ENCODE results near the gene RASA4B. TPM values are rescaled to one million over a fixed set of nuclear protein-coding genes. Genes with fewer than 3 reads are reported as not detected.

The RASA4B gene
- total and polyA plus RNA-seq, 2 donors (not counting 3 experiments of a cell fraction or from before 2014, with no cell fraction given), result 3.2 to 9.8 TPM

GRCh38 chr7:102445674-102446071, 71.9 kb downstream of the RASA4B start:
- TF ChIP-seq, protein P1, sequence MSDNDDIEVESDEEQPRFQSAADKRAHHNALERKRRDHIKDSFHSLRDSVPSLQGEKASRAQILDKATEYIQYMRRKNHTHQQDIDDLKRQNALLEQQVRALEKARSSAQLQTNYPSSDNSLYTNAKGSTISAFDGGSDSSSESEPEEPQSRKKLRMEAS (IDR thresholded peaks at IDR 0.05; ENCODE audit: insufficient read depth, insufficient read length), result no peak
- TF ChIP-seq POLR2A (IDR thresholded peaks at IDR 0.05; ENCODE audit: low read depth, low read length) (no peak), JUN (IDR thresholded peaks at IDR 0.05; ENCODE audit: borderline replicate concordance, insufficient read depth, insufficient read length, low read depth) (no peak), GATA2 (IDR thresholded peaks at IDR 0.05; ENCODE audit: insufficient read depth, insufficient read length, low read depth, low read length) (no peak), MYC (IDR thresholded peaks at IDR 0.05; ENCODE audit: low read depth, low read length) (no peak), POLR2AphosphoS5 (IDR thresholded peaks at IDR 0.05; ENCODE audit: insufficient read depth, low read depth, low read length) (no peak), FOS (IDR thresholded peaks at IDR 0.05; ENCODE audit: borderline replicate concordance, insufficient read depth, low read length) (no peak), EZH2 (IDR thresholded peaks at IDR 0.05; ENCODE audit: borderline replicate concordance, low read depth, low read length, severe bottlenecking) (no peak)
- TF ChIP-seq, protein P2, sequence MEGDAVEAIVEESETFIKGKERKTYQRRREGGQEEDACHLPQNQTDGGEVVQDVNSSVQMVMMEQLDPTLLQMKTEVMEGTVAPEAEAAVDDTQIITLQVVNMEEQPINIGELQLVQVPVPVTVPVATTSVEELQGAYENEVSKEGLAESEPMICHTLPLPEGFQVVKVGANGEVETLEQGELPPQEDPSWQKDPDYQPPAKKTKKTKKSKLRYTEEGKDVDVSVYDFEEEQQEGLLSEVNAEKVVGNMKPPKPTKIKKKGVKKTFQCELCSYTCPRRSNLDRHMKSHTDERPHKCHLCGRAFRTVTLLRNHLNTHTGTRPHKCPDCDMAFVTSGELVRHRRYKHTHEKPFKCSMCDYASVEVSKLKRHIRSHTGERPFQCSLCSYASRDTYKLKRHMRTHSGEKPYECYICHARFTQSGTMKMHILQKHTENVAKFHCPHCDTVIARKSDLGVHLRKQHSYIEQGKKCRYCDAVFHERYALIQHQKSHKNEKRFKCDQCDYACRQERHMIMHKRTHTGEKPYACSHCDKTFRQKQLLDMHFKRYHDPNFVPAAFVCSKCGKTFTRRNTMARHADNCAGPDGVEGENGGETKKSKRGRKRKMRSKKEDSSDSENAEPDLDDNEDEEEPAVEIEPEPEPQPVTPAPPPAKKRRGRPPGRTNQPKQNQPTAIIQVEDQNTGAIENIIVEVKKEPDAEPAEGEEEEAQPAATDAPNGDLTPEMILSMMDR (IDR thresholded peaks at IDR 0.05; ENCODE audit: extremely low read depth in 1 of 2, insufficient read depth in 1 of 2, low read depth in 1 of 2, low read length in 2 of 2), result no peak
- Histone ChIP-seq H3K4me2 (ENCODE audit: insufficient read depth, low read length) (no peak overlapping the region), H3K9me3 (replicated peaks; ENCODE audit: control insufficient read depth, insufficient read depth, low read length) (no peaks in the 10 kb centered on the region), H3K79me2 (ENCODE audit: control insufficient read depth, insufficient read depth, low read length) (no peaks in the 10 kb centered on the region), H3K36me3 (ENCODE audit: control insufficient read depth in 2 of 2, extremely low read depth in 1 of 2, insufficient read depth in 2 of 2, low read length in 2 of 2) (peaks cover 0 to 31% of the 10 kb centered on the region in 2 experiments), H3K4me3 (replicated peaks in 1 of 3; ENCODE audit: insufficient read depth in 1 of 3, low read depth in 1 of 3, low read length in 3 of 3) (no peak overlapping the region), H3K27ac (ENCODE audit: insufficient read depth, low read depth, low read length) (no peak overlapping the region), H3K4me1 (ENCODE audit: control insufficient read depth, extremely low read depth, insufficient read depth, low read length) (peaks cover 2% of the 10 kb centered on the region), H4K20me1 (replicated peaks; ENCODE audit: control insufficient read depth, extremely low read depth, insufficient read depth, low read length) (no peaks in the 10 kb centered on the region), H2AFZ (ENCODE audit: low read depth, low read length) (no peak overlapping the region), H3K9me1 (replicated peaks; ENCODE audit: control insufficient read depth, extremely low read depth, insufficient read depth, low read length) (no peaks in the 10 kb centered on the region), H3K27me3 (ENCODE audit: control insufficient read depth in 2 of 2, insufficient read depth in 2 of 2, low read length in 2 of 2) (no peaks in the 10 kb centered on the region), H3K9ac (replicated peaks; ENCODE audit: extremely low read depth, insufficient read depth, low read length) (no peak overlapping the region)
- intact Hi-C loops (cut with micrococcal nuclease) (no loop called here), dilution Hi-C loops (cut with MboI; ENCODE audit: extremely low pct_ligation_motif_present, low sequenced_read_pairs) (no loop called here)
- no TSS peak for BruUV-seq (replicated peaks)
- ChIA-PET CTCF (no interaction called here), POLR2A (no interaction called here)
- DNase-seq (ENCODE audit: low read depth, low spot score), result no peak
- no peak for FAIRE-seq

Data from endothelial cell of umbilical vein (primary cell).